ENCODE data around the gene PYGM.

- no peak for TF ChIP-seq POLR2A (IDR thresholded peaks at IDR 0.05; ENCODE audit: low read length)
- no peak for TF ChIP-seq GATA1 (IDR thresholded peaks at IDR 0.05; ENCODE audit: low read depth, low read length)
Observed at GRCh38 chr11:64743591-64744543, 15.9 kb downstream of the PYGM start, which contains the start of gene RASGRP2.

Measured in erythroblast (primary cell).